Stimulated activated CD4-positive, alpha-beta T cell treated with anti-CD3 and anti-CD28 coated beads, Interleukin-15, amount 100 ng/mL, for 1 hour (primary cell): Measurements from ENCODE around the gene AGPAT1.
"Not testable (repeated sequence)": the region's sequence is repeated elsewhere in the genome, so short reads cannot be mapped to it uniquely, and the experiment has no call there.

ENCODE experiments used
- DNase-seq, 2 donors: peaks; one replicate each; pipeline ENCODE4 v3.0.0-alpha.2; 2020; ENCODE audit warnings: low read depth in 1 of 2, low spot score in 1 of 2

AGPAT1 gene

GRCh38 chr6:32187725-32188380, 12.0 kb upstream of the AGPAT1 start:
- DNase-seq: not testable (repeated sequence)

- no peak for DNase-seq
Measured at GRCh38 chr6:32187009-32187709, 11.3 kb upstream of the AGPAT1 start.

- DNase-seq: not testable (repeated sequence)
Measured at GRCh38 chr6:32186151-32186840, 10.4 kb upstream of the AGPAT1 start.

- not testable (repeated sequence) for DNase-seq
Measured at GRCh38 chr6:32185681-32186131, 9.8 kb upstream of the AGPAT1 start.

- no peak for DNase-seq
Measured at GRCh38 chr6:32184084-32184640, 8.3 kb upstream of the AGPAT1 start, which contains the start of gene AGER. Gene AGER (minus strand): TSS chr6:32184253. CDS start chr6:32184222, 31 bp downstream.

GRCh38 chr6:32183483-32184083, 7.7 kb upstream of the AGPAT1 start:
- no peak for DNase-seq

- no peak for DNase-seq
Measured at GRCh38 chr6:32183030-32183429, 7.1 kb upstream of the AGPAT1 start.

- no peak for DNase-seq
Measured at GRCh38 chr6:32182555-32182981, 6.7 kb upstream of the AGPAT1 start.

GRCh38 chr6:32181915-32182529, 6.1 kb upstream of the AGPAT1 start:
- no peak for DNase-seq

- DNase-seq: no peak
Measured at GRCh38 chr6:32181148-32181702, 5.3 kb upstream of the AGPAT1 start.

- DNase-seq: no peak
Measured at GRCh38 chr6:32179766-32180405, 4.0 kb upstream of the AGPAT1 start.

GRCh38 chr6:32178547-32179440, 2.9 kb upstream of the AGPAT1 start:
- DNase-seq: no peak

- DNase-seq: peak; percentile 77 to 85
Measured at GRCh38 chr6:32177788-32178546, 2.1 kb upstream of the AGPAT1 start, which contains the start of gene RNF5. Gene RNF5 (plus strand): TSS chr6:32178405. CDS start chr6:32178512, 107 bp downstream.

- no peak for DNase-seq
Measured at GRCh38 chr6:32177183-32177787, 1.4 kb upstream of the AGPAT1 start.

- DNase-seq: no peak
Measured at GRCh38 chr6:32176476-32177182, 745 bp upstream of the AGPAT1 start.

GRCh38 chr6:32175322-32175710, 568 bp downstream of the AGPAT1 start:
- no peak for DNase-seq

- DNase-seq: no peak
Measured at GRCh38 chr6:32174416-32174815, 1.5 kb downstream of the AGPAT1 start.
